H9 (cell line): ENCODE results near the gene GYG2. TPM values are rescaled to one million over a fixed set of nuclear protein-coding genes. Genes with fewer than 3 reads are reported as not detected.

Source experiments
- DNase-seq: peaks from one replicate; pipeline ENCODE4 v3.0.0-alpha.2; 2017
- H2AFZ ChIP-seq: one replicate; pipeline ENCODE4 v1.6.1; 2013; ENCODE audit warnings: mild to moderate bottlenecking, low read length, control low read depth, moderate library complexity
- H2AK5ac ChIP-seq: 2 replicates; pipeline ENCODE4 v1.6.1; 2013; ENCODE audit warnings: low read length, control low read depth, mixed read lengths; ENCODE audit not compliant: insufficient read length
- H2BK120ac ChIP-seq: one replicate; pipeline ENCODE4 v1.6.1; 2013; ENCODE audit warnings: low read depth, mild to moderate bottlenecking, low read length, control low read depth, inconsistent platforms; ENCODE audit not compliant: poor library complexity, severe bottlenecking
- H2BK12ac ChIP-seq: 2 replicates; pipeline ENCODE4 v1.6.1; 2013; ENCODE audit warnings: low read length, control low read depth, mixed read lengths, low read depth; ENCODE audit not compliant: insufficient read length
- H2BK15ac ChIP-seq: 2 replicates; pipeline ENCODE4 v1.6.1; 2013; ENCODE audit warnings: low read depth, low read length, control low read depth
- H2BK20ac ChIP-seq: one replicate; pipeline ENCODE4 v1.6.1; 2013; ENCODE audit warnings: low read depth, mild to moderate bottlenecking, low read length, control low read depth, inconsistent platforms; ENCODE audit not compliant: poor library complexity, severe bottlenecking
- H2BK5ac ChIP-seq: 2 replicates; pipeline ENCODE4 v1.6.1; 2013; ENCODE audit warnings: low read length, control low read depth, mixed read lengths; ENCODE audit not compliant: insufficient read length
- H3K14ac ChIP-seq: 2 replicates; pipeline ENCODE4 v1.6.1; 2013; ENCODE audit warnings: low read length, control low read depth; ENCODE audit not compliant: insufficient read depth
- H3K18ac ChIP-seq: 2 replicates; pipeline ENCODE4 v1.6.1; 2013; ENCODE audit warnings: low read depth, mild to moderate bottlenecking, mixed read lengths, low read length, control low read depth; ENCODE audit not compliant: insufficient read length
- H3K23ac ChIP-seq: 2 replicates; pipeline ENCODE4 v1.6.1; 2013; ENCODE audit warnings: low read length, control low read depth, mixed read lengths, low read depth; ENCODE audit not compliant: insufficient read length
- H3K23me2 ChIP-seq: 2 replicates; pipeline ENCODE4 v1.6.1; 2013; ENCODE audit warnings: low read depth, mild to moderate bottlenecking, mixed read lengths, low read length, control low read depth; ENCODE audit not compliant: insufficient read length, poor library complexity, severe bottlenecking
- H3K27ac ChIP-seq: 2 replicates; pipeline ENCODE4 v1.5.1; 2013; ENCODE audit warnings: low read length, control low read depth, mixed read lengths, low read depth; ENCODE audit not compliant: insufficient read length
- H3K27me3 ChIP-seq: 2 replicates; pipeline ENCODE4 v1.6.1; 2013; ENCODE audit warnings: low read length, control low read depth, inconsistent platforms; ENCODE audit not compliant: insufficient read depth
- H3K4ac ChIP-seq: 2 replicates; pipeline ENCODE4 v1.6.1; 2013; ENCODE audit warnings: low read depth, mild to moderate bottlenecking, control low read depth, inconsistent platforms, low read length, moderate library complexity
- H3K4me1 ChIP-seq: 2 replicates; pipeline ENCODE4 v1.6.1; 2013; ENCODE audit warnings: low read length, control low read depth, inconsistent platforms; ENCODE audit not compliant: insufficient read depth
- H3K4me2 ChIP-seq: 2 replicates; pipeline ENCODE4 v1.6.1; 2013; ENCODE audit warnings: low read length, control low read depth, mixed read lengths; ENCODE audit not compliant: insufficient read length, insufficient read depth
- H3K56ac ChIP-seq: 2 replicates; pipeline ENCODE4 v1.6.1; 2013; ENCODE audit warnings: low read depth, mild to moderate bottlenecking, mixed read lengths, low read length, control low read depth; ENCODE audit not compliant: insufficient read length
- H3K79me1 ChIP-seq: 2 replicates; pipeline ENCODE4 v1.6.1; 2013; ENCODE audit warnings: low read depth, mild to moderate bottlenecking, moderate library complexity, low read length, control low read depth, inconsistent platforms; ENCODE audit not compliant: insufficient read depth, poor library complexity, severe bottlenecking
- H3K79me2 ChIP-seq: 2 replicates; pipeline ENCODE4 v1.6.1; 2013; ENCODE audit warnings: low read length, control low read depth, inconsistent platforms; ENCODE audit not compliant: insufficient read depth
- H3K9ac ChIP-seq: 2 replicates; pipeline ENCODE4 v1.6.1; 2013; ENCODE audit warnings: low read length, control low read depth, mixed read lengths; ENCODE audit not compliant: insufficient read length; ENCODE audit errors: extremely low read depth
- H3K9me3 ChIP-seq: one replicate; pipeline ENCODE4 v1.6.1; 2013; ENCODE audit warnings: low read depth, low read length, inconsistent platforms; ENCODE audit not compliant: control insufficient read depth
- H3T11ph ChIP-seq: one replicate; pipeline ENCODE4 v1.6.1; 2013; ENCODE audit warnings: mild to moderate bottlenecking, low read length, control low read depth, inconsistent platforms
- H4K20me1 ChIP-seq: one replicate; pipeline ENCODE4 v1.6.1; 2013; ENCODE audit not compliant: control insufficient read depth, insufficient read length, insufficient read depth
- H4K5ac ChIP-seq: 2 replicates; pipeline ENCODE4 v1.6.1; 2013; ENCODE audit warnings: low read depth, mild to moderate bottlenecking, mixed read lengths, low read length, control low read depth; ENCODE audit not compliant: insufficient read length
- H4K8ac ChIP-seq: replicated peaks from 2 replicates; pipeline ENCODE4 v1.6.1; 2013; ENCODE audit warnings: low read length, control low read depth, mixed read lengths, low read depth; ENCODE audit not compliant: insufficient read length
- H4K91ac ChIP-seq: 2 replicates; pipeline ENCODE4 v1.6.1; 2013; ENCODE audit warnings: low read depth, mild to moderate bottlenecking, moderate library complexity, mixed read lengths, low read length, control low read depth; ENCODE audit not compliant: insufficient read length
- H3K27ac Mint-ChIP-seq, 3 experiments: 2 replicates in 2 of 3; 3 replicates in 1 of 3; pipeline ENCODE4 v1.8.0; 2020 to 2021; ENCODE audit warnings: mixed read lengths in 3 of 3, mild to moderate bottlenecking in 1 of 3, moderate library complexity in 1 of 3
- H3K27me3 Mint-ChIP-seq: 2 replicates; pipeline ENCODE4 v1.8.0; 2021; ENCODE audit warnings: low read depth, mild to moderate bottlenecking, moderate library complexity, mixed read lengths
- H3K36me3 Mint-ChIP-seq, 3 experiments: 2 replicates in 2 of 3; 3 replicates in 1 of 3; pipeline ENCODE4 v1.8.0; 2020 to 2021; ENCODE audit warnings: low read depth in 3 of 3, mixed read lengths in 3 of 3; ENCODE audit not compliant: insufficient read depth in 1 of 3
- H3K4me1 Mint-ChIP-seq, 2 experiments: 2 replicates each; pipeline ENCODE4 v1.8.0; 2020; ENCODE audit warnings: mixed read lengths in 2 of 2
- H3K4me3 Mint-ChIP-seq, 2 experiments: 2 replicates in 1 of 2; 3 replicates in 1 of 2; pipeline ENCODE4 v1.8.0; 2020 to 2021; ENCODE audit warnings: mild to moderate bottlenecking in 2 of 2, mixed read lengths in 2 of 2, moderate library complexity in 1 of 2
- H3K9me3 Mint-ChIP-seq, 2 experiments: 2 replicates in 1 of 2; 3 replicates in 1 of 2; pipeline ENCODE4 v1.8.0; 2020; ENCODE audit warnings: mild to moderate bottlenecking in 2 of 2, mixed read lengths in 2 of 2, moderate library complexity in 1 of 2
- CTCF ChIP-seq: fragments of 200-600 bp; sonication (generic); conservative IDR thresholded peaks from 3 replicates; pipeline ENCODE4 v1.8.0; 2021; ENCODE audit warnings: antibody characterized with exemption, mild to moderate bottlenecking
- WGBS: extraction: QIAGEN DNeasy Blood & Tissue Kit; methylation state at CpG from one replicate; pipeline ENCODE4 v1.1.7; 2013; ENCODE audit warnings: missing lambda C conversion rate, low lambda C conversion rate, mixed read lengths; ENCODE audit not compliant: insufficient read length; ENCODE audit errors: extremely low coverage; 5-methylcytosine and 5-hydroxymethylcytosine counted together
- total RNA-seq: library from RNA; stranded (reverse); gene quantifications from 2 replicates; pipeline ENCODE4 v1.2.1, GENCODE V29; 2021

The GYG2 gene
- total RNA-seq, 1 experiment from 2014 or later, result 95.9 TPM

DNA sequence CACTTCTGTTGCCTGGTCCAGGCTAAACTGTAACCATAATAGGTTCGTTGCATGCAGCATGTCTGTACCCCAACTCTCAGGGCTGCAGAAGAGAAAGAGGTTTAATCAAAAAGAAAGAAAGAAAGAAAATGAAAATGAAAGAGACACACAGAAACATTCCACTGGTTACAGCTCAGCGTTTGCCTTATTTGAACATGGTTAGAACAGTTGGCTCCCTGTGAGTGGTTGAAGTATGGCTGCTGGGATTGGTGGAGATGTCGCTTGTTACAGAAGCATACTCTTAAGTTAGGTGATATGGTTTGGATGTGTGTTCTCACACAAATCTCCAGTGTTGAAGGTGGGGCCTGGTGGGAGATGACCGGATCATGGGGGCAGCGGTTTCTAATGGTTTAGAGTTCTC lies 64.1 kb downstream of the GYG2 start:
- Histone ChIP-seq H2BK15ac (no peak overlapping the region), H3K14ac (no peak overlapping the region), H3K27me3 (no peaks in the 10 kb centered on the region), H3K27ac (no peak overlapping the region), H3K23me2 (peaks cover 4% of the 10 kb centered on the region), H3K79me2 (no peaks in the 10 kb centered on the region), H3K4ac (no peak overlapping the region), H4K8ac (no peak overlapping the region), H3K18ac (no peak overlapping the region), H2BK120ac (no peak overlapping the region), H3K23ac (no peak overlapping the region), H3K9ac (no peak overlapping the region), H2BK5ac (no peak overlapping the region), H3K56ac (no peak overlapping the region), H3T11ph (no peak overlapping the region), H4K91ac (no peak overlapping the region), H3K9me3 (no peaks in the 10 kb centered on the region), H4K20me1 (no peaks in the 10 kb centered on the region), H3K4me2 (no peak overlapping the region), H3K4me1 (peaks cover 16% of the 10 kb centered on the region), H3K79me1 (no peaks in the 10 kb centered on the region), H2BK12ac (no peak overlapping the region), H2BK20ac (no peak overlapping the region), H2AFZ (no peak overlapping the region), H2AK5ac (no peak overlapping the region), H4K5ac (no peak overlapping the region)
- Mint-ChIP-seq H3K4me1 (peaks cover 62% of the 10 kb centered on the region in 2 experiments), H3K4me3 (no peak overlapping the region), H3K27ac (peak overlapping the region in 1 of 3 experiments; percentile 18; a peak in 2 of 7 replicates), H3K9me3 (no peaks in the 10 kb centered on the region), H3K27me3 (no peaks in the 10 kb centered on the region), H3K36me3 (peaks cover 3 to 11% (median 11%) of the 10 kb centered on the region in 3 experiments; a peak in 5 of 7 replicates)
- DNase-seq, result no peak
- no CpG with 5 or more reads among the region's 5 CpGs for WGBS
- TF ChIP-seq CTCF, result no peak
